A549 (cell line): ENCODE results near the gene FAM89B.

Experiments used
- CTCF ChIP-seq: fragments of >200 bp; sonication (Bioruptor Twin); formaldehyde crosslinking; IDR thresholded peaks from 3 replicates; pipeline ENCODE4 v1.5.1; 2016
- ELK1 ChIP-seq: fragments of 150-350 bp; IDR thresholded peaks from 2 replicates; pipeline ENCODE4 v1.6.1; 2014; ENCODE audit warnings: low read depth, mild to moderate bottlenecking, low read length
- EP300 ChIP-seq, 2 experiments: fragments of >200 bp; sonication (Bioruptor Twin); formaldehyde crosslinking; IDR thresholded peaks; 2 replicates in 1 of 2; 3 replicates in 1 of 2; pipeline ENCODE4 v1.6.1; 2016 to 2017
- JUN ChIP-seq, 2 experiments: fragments of >200 bp; sonication (Bioruptor Twin); formaldehyde crosslinking; IDR thresholded peaks; 2 replicates in 1 of 2; 3 replicates in 1 of 2; pipeline ENCODE4 v1.6.1; 2016 to 2017
- POLR2A ChIP-seq: IDR thresholded peaks from 2 replicates; pipeline ENCODE4 v1.6.1; 2012; ENCODE audit warnings: mild to moderate bottlenecking, low read length
- TF ChIP-seq, protein P1 (sequence below): fragments of 200-600 bp; sonication (generic); IDR thresholded peaks from 2 replicates; pipeline ENCODE4 v1.6.1; 2016; ENCODE audit warnings: antibody characterized with exemption, mild to moderate bottlenecking, moderate library complexity

- TF ChIP-seq POLR2A (no peak), JUN (IDR thresholded peaks at IDR 0.05) (no peak), EP300 (IDR thresholded peaks at IDR 0.05) (no peak), ELK1 (no peak), CTCF (no peak)
- TF ChIP-seq, protein P1, sequence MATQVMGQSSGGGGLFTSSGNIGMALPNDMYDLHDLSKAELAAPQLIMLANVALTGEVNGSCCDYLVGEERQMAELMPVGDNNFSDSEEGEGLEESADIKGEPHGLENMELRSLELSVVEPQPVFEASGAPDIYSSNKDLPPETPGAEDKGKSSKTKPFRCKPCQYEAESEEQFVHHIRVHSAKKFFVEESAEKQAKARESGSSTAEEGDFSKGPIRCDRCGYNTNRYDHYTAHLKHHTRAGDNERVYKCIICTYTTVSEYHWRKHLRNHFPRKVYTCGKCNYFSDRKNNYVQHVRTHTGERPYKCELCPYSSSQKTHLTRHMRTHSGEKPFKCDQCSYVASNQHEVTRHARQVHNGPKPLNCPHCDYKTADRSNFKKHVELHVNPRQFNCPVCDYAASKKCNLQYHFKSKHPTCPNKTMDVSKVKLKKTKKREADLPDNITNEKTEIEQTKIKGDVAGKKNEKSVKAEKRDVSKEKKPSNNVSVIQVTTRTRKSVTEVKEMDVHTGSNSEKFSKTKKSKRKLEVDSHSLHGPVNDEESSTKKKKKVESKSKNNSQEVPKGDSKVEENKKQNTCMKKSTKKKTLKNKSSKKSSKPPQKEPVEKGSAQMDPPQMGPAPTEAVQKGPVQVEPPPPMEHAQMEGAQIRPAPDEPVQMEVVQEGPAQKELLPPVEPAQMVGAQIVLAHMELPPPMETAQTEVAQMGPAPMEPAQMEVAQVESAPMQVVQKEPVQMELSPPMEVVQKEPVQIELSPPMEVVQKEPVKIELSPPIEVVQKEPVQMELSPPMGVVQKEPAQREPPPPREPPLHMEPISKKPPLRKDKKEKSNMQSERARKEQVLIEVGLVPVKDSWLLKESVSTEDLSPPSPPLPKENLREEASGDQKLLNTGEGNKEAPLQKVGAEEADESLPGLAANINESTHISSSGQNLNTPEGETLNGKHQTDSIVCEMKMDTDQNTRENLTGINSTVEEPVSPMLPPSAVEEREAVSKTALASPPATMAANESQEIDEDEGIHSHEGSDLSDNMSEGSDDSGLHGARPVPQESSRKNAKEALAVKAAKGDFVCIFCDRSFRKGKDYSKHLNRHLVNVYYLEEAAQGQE: no peak
Measured at GRCh38 chr11:65547446-65548125, 24.8 kb upstream of the FAM89B start.
